B cell (primary cell): ENCODE data around the gene WWC2. TPM values are rescaled to one million over a fixed set of nuclear protein-coding genes. Genes with fewer than 3 reads are reported as not detected.

Source experiments
- ATAC-seq: fragments of 200-7000 bp; cut with Tn5 transposase; one replicate; pipeline ENCODE4 v1.10.0; 2021; ENCODE audit warnings: low read depth, mild to moderate bottlenecking, moderate number of reproducible peaks, moderate library complexity
- CTCF ChIA-PET: fragments of 350-600 bp; sonication (Branson Sonifier 250); formaldehyde crosslinking; loops from one replicate; lab custom pipeline; 2021; ENCODE audit warnings: antibody characterized with exemption, inconsistent platforms; lab: Charles Lee
- POLR2A ChIA-PET: fragments of 350-600 bp; sonication (Branson Sonifier 250); formaldehyde crosslinking; loops from one replicate; lab custom pipeline; 2021; ENCODE audit warnings: antibody characterized with exemption; lab: Charles Lee
- DNase-seq: peaks from one replicate; pipeline ENCODE4 v3.0.0; 2013
- H2AFZ ChIP-seq: 2 replicates; pipeline ENCODE4 v1.6.1; 2012; ENCODE audit warnings: mild to moderate bottlenecking, low read depth, low read length; ENCODE audit not compliant: insufficient read depth, poor library complexity, severe bottlenecking
- H3K27ac ChIP-seq, 2 donors: 1 replicate in 1 of 2; 2 replicates in 1 of 2; pipeline ENCODE4 v1.5.1; 2012 to 2013; ENCODE audit warnings: low read length in 2 of 2, mild to moderate bottlenecking in 2 of 2, moderate library complexity in 1 of 2
- H3K27me3 ChIP-seq, 4 experiments: fragments of 200-600 bp in 1 of 4; sonication (generic) in 1 of 4; replicated peaks in 1 of 4; 1 replicate in 2 of 4; 2 replicates in 2 of 4; pipeline versions ENCODE4 v1.6.1 to v1.7.0; 2013 to 2016; ENCODE audit warnings: low read length in 3 of 4, mild to moderate bottlenecking in 2 of 4, mixed read lengths in 1 of 4, moderate library complexity in 1 of 4; ENCODE audit not compliant: insufficient read depth in 4 of 4, control insufficient read depth in 3 of 4; ENCODE audit errors: control extremely low read depth in 1 of 4
- H3K36me3 ChIP-seq, 2 experiments: replicated peaks in 1 of 2; 1 replicate in 1 of 2; 2 replicates in 1 of 2; pipeline versions ENCODE4 v1.6.1 to v1.7.1; 2013; ENCODE audit warnings: low read length in 1 of 2; ENCODE audit not compliant: insufficient read depth in 2 of 2, control insufficient read depth in 1 of 2; ENCODE audit errors: control extremely low read depth in 1 of 2, extremely low read depth in 1 of 2
- H3K4me1 ChIP-seq, 2 donors: fragments of 200-600 bp in 1 of 2; sonication (generic) in 1 of 2; 1 replicate in 1 of 2; 2 replicates in 1 of 2; pipeline versions ENCODE4 v1.5.1 to v1.6.1; 2013 to 2017; ENCODE audit warnings: low read length in 2 of 2; ENCODE audit not compliant: control insufficient read depth in 2 of 2, insufficient read depth in 2 of 2
- H3K4me2 ChIP-seq: replicated peaks from 2 replicates; pipeline ENCODE3; 2012; ENCODE audit warnings: mild to moderate bottlenecking, low read depth, low read length; ENCODE audit not compliant: poor library complexity, severe bottlenecking
- H3K4me3 ChIP-seq, 5 experiments: fragments of 200-600 bp in 1 of 5; sonication (generic) in 1 of 5; 1 replicate in 3 of 5; 2 replicates in 2 of 5; pipeline versions ENCODE4 v1.5.1 to v1.7.0; 2011 to 2016; ENCODE audit warnings: low read length in 4 of 5, mild to moderate bottlenecking in 4 of 5, low read depth in 2 of 5, control low read depth in 1 of 5, moderate library complexity in 1 of 5; ENCODE audit not compliant: insufficient read depth in 1 of 5; ENCODE audit errors: control extremely low read depth in 1 of 5, extremely low read depth in 1 of 5
- H3K79me2 ChIP-seq: fragments of 200-600 bp; sonication (generic); one replicate; pipeline ENCODE4 v1.6.0; 2016; ENCODE audit warnings: low read length; ENCODE audit not compliant: control insufficient read depth, insufficient read depth
- H3K9ac ChIP-seq: fragments of 200-600 bp; sonication (generic); 2 replicates; pipeline ENCODE4 v1.6.1; 2017; ENCODE audit warnings: mild to moderate bottlenecking, low read length, moderate library complexity
- H3K9me3 ChIP-seq, 3 donors: one replicate each; pipeline versions ENCODE4 v1.6.1 to v1.7.1; 2013; ENCODE audit warnings: low read length in 2 of 3; ENCODE audit not compliant: control insufficient read depth in 2 of 3, insufficient read depth in 1 of 3; ENCODE audit errors: control extremely low read depth in 1 of 3
- H4K20me1 ChIP-seq: 2 replicates; pipeline ENCODE4 v1.6.0; 2012; ENCODE audit warnings: mild to moderate bottlenecking, low read length; ENCODE audit not compliant: insufficient read depth, control insufficient read depth, poor library complexity, severe bottlenecking
- H3K27ac Mint-ChIP-seq: one replicate; pipeline ENCODE4 v1.8.0; 2021; ENCODE audit warnings: mixed read lengths
- H3K27me3 Mint-ChIP-seq: one replicate; pipeline ENCODE4 v1.8.0; 2021; ENCODE audit warnings: mixed read lengths
- H3K4me1 Mint-ChIP-seq: one replicate; pipeline ENCODE4 v1.8.0; 2021; ENCODE audit warnings: mixed read lengths
- H3K4me3 Mint-ChIP-seq: one replicate; pipeline ENCODE4 v1.8.0; 2021; ENCODE audit warnings: mixed read lengths
- H3K9me3 Mint-ChIP-seq: one replicate; pipeline ENCODE4 v1.8.0; 2022; ENCODE audit warnings: mixed read lengths; ENCODE audit not compliant: insufficient read depth
- CTCF ChIP-seq: fragments of 200-600 bp; IDR thresholded peaks from one replicate; pipeline ENCODE4 v1.8.0; 2022; ENCODE audit warnings: antibody characterized with exemption, mild to moderate bottlenecking
- EZH2 ChIP-seq: IDR thresholded peaks from 2 replicates; pipeline ENCODE4 v1.6.1; 2012; ENCODE audit warnings: borderline replicate concordance, low read depth, mild to moderate bottlenecking, moderate library complexity, low read length; ENCODE audit not compliant: insufficient read depth, poor library complexity, severe bottlenecking
- WGBS: methylation state at CpG from one replicate; pipeline ENCODE4 v1.1.5; 2013; ENCODE audit warnings: missing lambda C conversion rate; ENCODE audit not compliant: insufficient coverage; 5-methylcytosine and 5-hydroxymethylcytosine counted together
- intact Hi-C: fragments of 100-400 bp; cut with micrococcal nuclease; formaldehyde crosslinking; loops from one replicate; pipeline ENCODE4 v1.10.0; 2022
- polyA plus RNA-seq: library from polyadenylated mRNA; depleted of rRNA; stranded (reverse); fragments of >200 nt; gene quantifications from 2 replicates; pipeline ENCODE4 v1.2.3, GENCODE V29; 2012
- total RNA-seq, 2 donors: library from RNA; stranded (reverse); fragments of 120-200 nt in 1 of 2; gene quantifications; 1 replicate in 1 of 2; 2 replicates in 1 of 2; pipeline versions ENCODE4 v1.2.3 to v1.2.4, GENCODE V29; 2013 to 2022

Gene WWC2
- total and polyA plus RNA-seq, 2 donors (not counting 1 experiment from before 2014, with no cell fraction given) = 0.07 to 0.32 TPM

GRCh38 chr4:183158062-183158461 lies 59.0 kb downstream of the WWC2 start:
- Mint-ChIP-seq H3K4me3 (no peak overlapping the region), H3K4me1 (no peaks in the 10 kb centered on the region), H3K27ac (no peak overlapping the region), H3K27me3 (no peaks in the 10 kb centered on the region), H3K9me3 (no peaks in the 10 kb centered on the region)
- 67% methylated on average over 3 of the region's 4 CpGs for WGBS
- DNase-seq (no peak), ATAC-seq (no peak)
- H3K79me2 ChIP-seq = no peaks in the 10 kb centered on the region
- no peak overlapping the region for H3K9ac ChIP-seq
- CTCF ChIA-PET = no interaction called here
- POLR2A ChIA-PET = no interaction called here
- intact Hi-C loops = no loop called here
- H4K20me1 ChIP-seq = no peaks in the 10 kb centered on the region
- TF ChIP-seq EZH2 = no peak
- no peak for TF ChIP-seq CTCF
- no peak overlapping the region for H3K4me2 ChIP-seq
- no peak overlapping the region for H3K27ac ChIP-seq
- H3K9me3 ChIP-seq = no peaks in the 10 kb centered on the region
- H3K4me3 ChIP-seq = no peak overlapping the region
- no peaks in the 10 kb centered on the region for H3K4me1 ChIP-seq
- H2AFZ ChIP-seq = no peak overlapping the region
- H3K27me3 ChIP-seq = no peaks in the 10 kb centered on the region
- no peaks in the 10 kb centered on the region for H3K36me3 ChIP-seq

GRCh38 chr4:183161630-183162029 lies 62.6 kb downstream of the WWC2 start:
- ChIA-PET CTCF (no interaction called here), POLR2A (no interaction called here)
- no peak for ATAC-seq
- H3K79me2 ChIP-seq = no peaks in the 10 kb centered on the region
- H2AFZ ChIP-seq = no peak overlapping the region
- no peaks in the 10 kb centered on the region for H3K27me3 ChIP-seq
- no peaks in the 10 kb centered on the region for H4K20me1 ChIP-seq
- intact Hi-C loops = no loop called here
- H3K9ac ChIP-seq = no peak overlapping the region
- Mint-ChIP-seq H3K9me3 (no peaks in the 10 kb centered on the region), H3K27ac (no peak overlapping the region), H3K27me3 (no peaks in the 10 kb centered on the region), H3K4me1 (no peaks in the 10 kb centered on the region), H3K4me3 (no peak overlapping the region)
- no peaks in the 10 kb centered on the region for H3K4me1 ChIP-seq
- H3K27ac ChIP-seq = no peak overlapping the region
- H3K36me3 ChIP-seq = no peaks in the 10 kb centered on the region
- no peak overlapping the region for H3K4me3 ChIP-seq
- TF ChIP-seq EZH2 (no peak), CTCF (no peak)
- H3K4me2 ChIP-seq = no peak overlapping the region
- no CpG with 5 or more reads among the region's 5 CpGs for WGBS
- no peaks in the 10 kb centered on the region for H3K9me3 ChIP-seq
- DNase-seq = no peak
